OCI-LY1 (cell line): ENCODE results near the gene ASIC3.

Source experiments
- H2AFZ ChIP-seq: fragments of 200-600 bp; sonication (generic), shearing (Covaris generic); 2 replicates; pipeline ENCODE4 v1.6.0; 2014; ENCODE audit warnings: antibody characterized with exemption, mild to moderate bottlenecking, low read length
- H3F3A ChIP-seq: fragments of 200-600 bp; sonication (generic), shearing (Covaris generic); 2 replicates; pipeline ENCODE4 v1.6.0; 2014; ENCODE audit warnings: mild to moderate bottlenecking, antibody characterized with exemption, low read length, moderate library complexity; ENCODE audit not compliant: insufficient read depth
- H3K27ac ChIP-seq: fragments of 200-600 bp; sonication (generic); 2 replicates; pipeline ENCODE4 v1.5.1; 2014; ENCODE audit warnings: low read length, mixed run types, mild to moderate bottlenecking, low read depth; ENCODE audit not compliant: poor library complexity, severe bottlenecking
- H3K27me3 ChIP-seq: fragments of 200-600 bp; sonication (generic); 2 replicates; pipeline ENCODE4 v1.6.0; 2014; ENCODE audit warnings: antibody characterized with exemption, mild to moderate bottlenecking, low read length, moderate library complexity; ENCODE audit not compliant: insufficient read depth
- H3K36me3 ChIP-seq: fragments of 200-600 bp; sonication (generic); 2 replicates; pipeline ENCODE4 v1.6.1; 2014; ENCODE audit warnings: mild to moderate bottlenecking, antibody characterized with exemption, low read length, moderate library complexity, mixed read lengths; ENCODE audit not compliant: insufficient read depth
- H3K4me1 ChIP-seq: fragments of 200-600 bp; sonication (generic); 2 replicates; pipeline ENCODE4 v1.5.1; 2014; ENCODE audit warnings: mild to moderate bottlenecking, low read length, moderate library complexity; ENCODE audit not compliant: insufficient read depth, severe bottlenecking
- H3K4me2 ChIP-seq: fragments of 200-600 bp; sonication (generic), shearing (Covaris generic); 2 replicates; pipeline ENCODE4 v1.6.1; 2014; ENCODE audit warnings: low read length
- H3K4me3 ChIP-seq: fragments of 200-600 bp; sonication (generic); 2 replicates; pipeline ENCODE4 v1.5.1; 2014; ENCODE audit warnings: low read length, low read depth, mild to moderate bottlenecking, mixed read lengths; ENCODE audit not compliant: poor library complexity, severe bottlenecking
- H3K79me2 ChIP-seq: fragments of 200-600 bp; shearing (Covaris generic); 2 replicates; pipeline ENCODE4 v1.6.1; 2016; ENCODE audit warnings: mixed run types, low read length, mixed read lengths; ENCODE audit not compliant: insufficient read depth
- H3K9ac ChIP-seq: fragments of 200-600 bp; sonication (generic), shearing (Covaris generic); 2 replicates; pipeline ENCODE4 v1.6.1; 2014; ENCODE audit warnings: mild to moderate bottlenecking, low read length, mixed read lengths
- H3K9me2 ChIP-seq: fragments of 200-600 bp; sonication (generic), shearing (Covaris generic); 2 replicates; pipeline ENCODE4 v1.6.1; 2014; ENCODE audit warnings: low read depth, mild to moderate bottlenecking, low read length, mixed read lengths
- H3K9me3 ChIP-seq: fragments of 200-600 bp; shearing (Covaris generic); 2 replicates; pipeline ENCODE4 v1.6.1; 2014; ENCODE audit warnings: low read length, mixed read lengths
- H4K20me1 ChIP-seq: fragments of 200-600 bp; sonication (generic), shearing (Covaris generic); 2 replicates; pipeline ENCODE4 v1.6.0; 2016; ENCODE audit warnings: mild to moderate bottlenecking, low read length; ENCODE audit not compliant: insufficient read depth
- CTCF ChIP-seq: fragments of 200-600 bp; sonication (generic), shearing (Covaris generic); IDR thresholded peaks from 2 replicates; pipeline ENCODE4 v1.5.1; 2017; ENCODE audit warnings: mild to moderate bottlenecking, antibody characterized with exemption, low read length, moderate library complexity, mixed read lengths
- EZH2 ChIP-seq: fragments of 200-600 bp; sonication (generic), shearing (Covaris generic); IDR thresholded peaks from 2 replicates; pipeline ENCODE4 v1.8.0; 2017; ENCODE audit warnings: borderline replicate concordance, mixed run types, mild to moderate bottlenecking, antibody characterized with exemption, low read length, moderate library complexity, mixed read lengths

The ASIC3 gene

GRCh38 chr7:151035026-151035717, 13.2 kb upstream of the ASIC3 start:
- H3K9me2 ChIP-seq = no peaks in the 10 kb centered on the region
- TF ChIP-seq EZH2 (no peak), CTCF (no peak)
- H3K4me1 ChIP-seq = no peaks in the 10 kb centered on the region
- no peaks in the 10 kb centered on the region for H3K27me3 ChIP-seq
- H3K9ac ChIP-seq = no peak overlapping the region
- peaks cover 39% of the 10 kb centered on the region; the same call in 1 of the 2 replicates for H3K36me3 ChIP-seq
- H3K9me3 ChIP-seq = no peaks in the 10 kb centered on the region
- H3K4me3 ChIP-seq = no peak overlapping the region
- H3K27ac ChIP-seq = no peak overlapping the region
- H3K4me2 ChIP-seq = no peak overlapping the region
- H3K79me2 ChIP-seq = no peaks in the 10 kb centered on the region
- H4K20me1 ChIP-seq = no peaks in the 10 kb centered on the region
- no peak overlapping the region for H2AFZ ChIP-seq
- no peaks in the 10 kb centered on the region for H3F3A ChIP-seq

GRCh38 chr7:151035902-151036301, 12.4 kb upstream of the ASIC3 start:
- Histone ChIP-seq H2AFZ (no peak overlapping the region), H3K4me2 (no peak overlapping the region), H3K27me3 (no peaks in the 10 kb centered on the region), H3F3A (no peaks in the 10 kb centered on the region), H3K9ac (no peak overlapping the region), H4K20me1 (no peaks in the 10 kb centered on the region), H3K9me3 (no peaks in the 10 kb centered on the region), H3K9me2 (no peaks in the 10 kb centered on the region), H3K36me3 (peaks cover 39% of the 10 kb centered on the region; the same call in 1 of the 2 replicates), H3K4me1 (no peaks in the 10 kb centered on the region), H3K79me2 (no peaks in the 10 kb centered on the region), H3K4me3 (no peak overlapping the region), H3K27ac (no peak overlapping the region)
- TF ChIP-seq CTCF (no peak), EZH2 (no peak)

- Histone ChIP-seq H3K27ac (no peak overlapping the region), H3K4me2 (no peak overlapping the region)
Measured at GRCh38 chr7:151038951-151039849, 9.1 kb upstream of the ASIC3 start.

More at GRCh38 chr7:151038951-151039849, 9.1 kb upstream of the ASIC3 start:
- Histone ChIP-seq H2AFZ (no peak overlapping the region), H3K9ac (no peak overlapping the region), H3F3A (no peaks in the 10 kb centered on the region), H3K36me3 (peaks cover 36% of the 10 kb centered on the region; the same call in 1 of the 2 replicates), H3K27me3 (no peaks in the 10 kb centered on the region), H4K20me1 (no peaks in the 10 kb centered on the region), H3K9me2 (no peaks in the 10 kb centered on the region), H3K9me3 (no peaks in the 10 kb centered on the region), H3K79me2 (no peaks in the 10 kb centered on the region), H3K4me1 (no peaks in the 10 kb centered on the region), H3K4me3 (no peak overlapping the region)
- TF ChIP-seq CTCF (no peak), EZH2 (no peak)
